Frontal cortex (tissue), 1 donor: Measurements from ENCODE around the gene FEZ2. TPM values are rescaled to one million over a fixed set of nuclear protein-coding genes. Genes with fewer than 3 reads are reported as not detected.

Experiments
- total RNA-seq: library from RNA; depleted of rRNA; stranded (reverse); fragments of >200 nt; gene quantifications from one replicate; pipeline ENCODE4 v1.2.3, GENCODE V29; 2014

FEZ2 gene
- total RNA-seq, 1 donor from 2014 or later: 60.3 TPM

Other genes with a start within 250 kb of the FEZ2 start
- 97.8 TPM for gene CRIM1, start 242.4 kb downstream of the FEZ2 start, total RNA-seq
- gene VIT, start 98.5 kb upstream of the FEZ2 start, total RNA-seq: 0.41 TPM